Hippocampal formation (tissue), 2 donors: Measurements from ENCODE around the gene MCHR1.
"Not testable (repeated sequence)": the region's sequence is repeated elsewhere in the genome, so short reads cannot be mapped to it uniquely, and the experiment has no call there.

Experiments used
- DNase-seq, 2 donors: peaks; one replicate each; lab custom pipeline; 2025; lab: John Stamatoyannopoulos, UW

Gene MCHR1

DNA sequence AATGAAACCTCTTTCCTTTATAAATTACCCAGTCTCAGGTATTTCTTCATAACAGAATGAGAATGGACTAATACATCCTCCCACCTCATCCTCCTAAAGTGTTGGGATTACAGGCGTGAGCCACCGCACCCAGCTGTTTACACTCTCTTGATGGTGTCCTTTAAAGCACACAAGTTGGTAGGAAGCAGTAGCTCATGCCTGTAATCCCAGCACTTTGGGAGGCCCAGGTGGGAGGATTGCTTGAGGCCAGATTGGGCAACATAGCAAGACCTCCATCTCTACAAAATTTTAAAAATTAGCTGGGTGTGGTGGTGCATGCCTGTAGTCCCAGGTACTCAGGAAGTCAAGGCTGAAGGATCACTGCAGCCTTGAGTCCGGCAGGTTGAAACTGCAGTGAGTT lies 23.3 kb upstream of the MCHR1 start:
- DNase-seq, result not testable (repeated sequence)

DNA sequence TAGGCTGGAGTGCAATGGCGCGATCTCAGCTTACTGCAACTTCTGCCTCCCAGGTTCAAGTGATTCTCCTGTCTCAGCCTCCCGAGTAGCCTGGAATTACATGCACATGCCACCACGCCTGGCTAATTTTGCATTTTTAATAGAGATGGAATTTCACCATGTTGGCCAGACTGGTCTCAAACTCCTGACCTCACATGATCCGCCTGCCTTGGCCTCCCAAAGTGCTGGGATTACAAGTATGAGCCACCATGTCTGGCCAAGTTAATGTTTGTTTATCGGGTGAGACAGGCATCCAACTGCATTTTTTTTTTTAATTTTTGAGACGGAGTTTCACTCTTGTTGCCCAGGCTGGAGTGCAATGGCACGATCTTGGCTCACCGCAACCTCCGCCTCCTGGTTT lies 22.6 kb upstream of the MCHR1 start:
- DNase-seq, result not testable (repeated sequence)

DNA sequence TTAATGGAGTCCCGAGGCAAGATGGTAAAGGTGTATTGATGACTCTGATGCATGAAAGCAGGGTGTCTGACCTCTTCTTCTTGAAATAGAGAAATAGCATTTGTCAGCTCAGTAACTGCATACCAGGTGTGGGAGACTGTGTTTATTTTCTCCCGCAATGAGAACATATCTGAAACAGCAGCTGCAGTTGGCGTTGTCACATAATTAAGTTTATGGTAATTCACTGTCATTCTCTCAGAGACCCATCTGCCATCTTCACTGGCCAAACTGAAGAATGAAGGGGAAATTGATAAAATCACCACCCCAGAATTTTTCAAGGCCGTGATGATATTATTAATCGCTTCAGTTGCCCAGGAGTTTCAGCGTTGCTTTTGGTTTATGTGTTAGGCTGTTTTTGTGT lies 20.1 kb upstream of the MCHR1 start:
- no peak for DNase-seq

GRCh38 chr22:40660730-40661129 lies 18.6 kb upstream of the MCHR1 start:
- DNase-seq, result no peak

DNA sequence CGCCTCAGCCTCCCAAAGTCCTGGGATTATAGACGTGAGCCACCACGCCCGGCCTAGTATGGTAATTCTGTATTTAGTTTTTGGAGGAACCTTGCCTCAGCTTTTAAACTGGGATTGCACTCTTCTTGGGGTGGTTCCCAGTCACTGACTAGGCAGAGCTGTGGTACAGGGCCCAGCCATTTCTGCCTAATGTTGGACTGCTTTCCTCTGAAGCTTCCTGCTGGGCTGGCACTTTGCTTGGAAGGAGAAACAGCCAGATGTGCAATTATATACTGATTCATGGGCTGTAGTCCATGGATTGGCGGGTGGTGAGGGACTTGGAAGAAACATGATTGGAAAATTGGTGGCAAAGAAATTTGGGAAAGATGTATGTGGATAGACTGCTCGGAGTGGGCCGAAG lies 17.6 kb upstream of the MCHR1 start:
- no peak for DNase-seq

DNA sequence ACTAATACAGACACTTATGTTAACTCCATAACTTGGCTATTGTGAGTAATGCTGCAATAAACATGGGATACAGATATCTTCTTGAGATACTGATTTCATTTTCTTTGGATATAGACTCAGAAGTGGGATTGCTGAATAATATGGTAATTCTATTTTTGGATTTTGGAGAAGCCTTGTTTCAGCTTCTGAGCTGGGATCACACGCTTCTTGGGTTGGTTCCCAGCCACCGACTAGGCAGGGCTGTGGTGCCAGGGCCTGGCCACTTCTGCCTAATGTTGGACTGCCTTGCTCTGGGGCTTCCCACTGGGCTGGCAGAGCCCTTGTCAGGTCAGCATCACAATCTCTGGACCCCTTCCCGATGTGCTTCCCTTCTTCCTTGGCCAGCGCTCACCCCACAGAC lies 14.0 kb upstream of the MCHR1 start:
- DNase-seq, result peak in 1 of 2 donors; percentile 28

DNA sequence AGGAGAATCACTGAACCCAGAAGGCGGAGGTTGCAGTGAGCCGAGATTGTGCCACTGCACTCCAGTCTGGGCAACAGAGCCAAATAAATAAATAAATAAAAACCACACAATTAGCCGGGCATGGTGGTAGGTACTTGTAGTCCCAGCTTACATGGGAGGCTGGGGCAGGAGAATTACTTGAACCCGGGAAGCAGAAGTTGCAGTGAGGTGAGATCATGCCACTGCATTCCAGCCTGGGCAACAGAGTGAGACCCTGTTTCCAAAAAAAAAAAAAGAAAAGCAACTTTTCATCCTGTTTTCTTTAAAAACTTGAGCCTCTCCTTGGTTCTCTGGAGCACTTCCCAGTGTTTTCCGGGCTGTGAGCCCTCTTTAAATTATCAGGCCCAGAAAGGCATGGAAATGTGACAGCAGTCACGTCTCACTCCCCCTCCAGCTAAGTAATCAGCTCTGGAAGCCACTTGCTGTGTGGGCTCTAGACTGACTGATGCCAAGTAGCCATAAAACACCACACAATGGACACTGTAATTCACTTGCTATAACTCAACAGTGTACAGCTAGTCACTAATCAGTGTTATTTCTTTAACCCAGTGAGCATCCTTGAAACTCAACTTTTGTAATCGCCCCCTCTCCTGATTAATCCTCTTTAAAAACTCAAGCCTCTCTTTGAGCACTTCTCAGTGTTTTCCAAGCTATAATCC lies 13.0 kb upstream of the MCHR1 start:
- no peak for DNase-seq

DNA sequence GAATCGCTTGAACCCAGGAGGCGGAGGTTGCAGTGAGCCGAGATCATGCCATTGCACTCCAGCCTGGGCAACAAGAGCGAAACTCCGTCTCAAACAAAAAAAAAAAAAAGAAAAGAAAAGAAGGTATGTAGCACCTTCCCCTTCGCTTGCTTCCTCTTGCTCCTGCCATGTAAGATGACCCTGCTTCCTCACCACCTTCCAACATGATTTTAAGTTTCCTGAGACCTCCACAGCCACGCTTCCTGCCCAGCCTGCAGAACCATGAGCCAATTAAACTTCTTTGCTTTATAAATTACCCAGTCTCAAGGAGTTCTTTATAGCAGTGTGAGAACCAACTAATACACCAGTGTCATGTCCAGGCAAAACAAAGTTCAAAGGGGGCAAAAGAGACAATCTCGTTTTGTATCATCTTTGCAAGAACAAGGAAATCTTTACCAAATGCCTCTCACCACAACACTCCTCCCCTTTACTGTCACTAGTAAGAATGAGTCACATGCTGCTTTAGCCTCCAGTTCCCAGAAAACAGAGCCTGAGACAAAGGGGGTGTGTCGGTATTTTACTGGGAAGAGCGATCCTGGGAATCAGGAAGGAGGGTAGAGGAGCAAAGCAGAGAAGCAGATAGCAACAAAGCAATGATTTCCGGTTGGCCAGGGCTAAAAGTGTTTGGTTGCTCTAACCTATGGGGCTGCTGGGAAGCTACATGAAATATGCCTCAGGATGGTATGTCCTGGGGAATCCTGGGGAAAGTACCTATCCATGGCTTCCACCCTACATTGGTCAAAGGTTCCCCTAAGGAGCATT lies 10.5 kb upstream of the MCHR1 start:
- no peak for DNase-seq

DNA sequence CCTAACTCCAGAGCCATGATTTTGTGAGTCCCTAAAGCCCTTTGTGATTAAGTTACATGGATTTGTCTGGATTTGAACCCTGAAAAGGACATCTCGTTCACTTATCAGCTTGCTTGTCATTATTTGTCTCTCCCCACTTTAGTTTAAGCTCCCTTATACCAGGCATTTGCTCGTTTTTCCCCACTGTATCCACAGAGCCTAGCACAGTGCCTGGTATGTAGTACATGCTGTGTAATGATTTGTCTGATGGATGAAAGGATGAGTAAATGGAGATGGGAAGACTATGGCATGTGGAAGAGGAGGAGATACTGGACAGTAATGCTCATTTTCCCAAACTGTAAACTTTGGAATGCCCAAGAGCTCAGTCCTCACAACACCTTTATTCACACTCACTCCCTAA lies 9.2 kb upstream of the MCHR1 start:
- no peak for DNase-seq

GRCh38 chr22:40671369-40671768 lies 7.9 kb upstream of the MCHR1 start:
- DNase-seq, result no peak

GRCh38 chr22:40671796-40672360 lies 7.4 kb upstream of the MCHR1 start:
- DNase-seq, result no peak

DNA sequence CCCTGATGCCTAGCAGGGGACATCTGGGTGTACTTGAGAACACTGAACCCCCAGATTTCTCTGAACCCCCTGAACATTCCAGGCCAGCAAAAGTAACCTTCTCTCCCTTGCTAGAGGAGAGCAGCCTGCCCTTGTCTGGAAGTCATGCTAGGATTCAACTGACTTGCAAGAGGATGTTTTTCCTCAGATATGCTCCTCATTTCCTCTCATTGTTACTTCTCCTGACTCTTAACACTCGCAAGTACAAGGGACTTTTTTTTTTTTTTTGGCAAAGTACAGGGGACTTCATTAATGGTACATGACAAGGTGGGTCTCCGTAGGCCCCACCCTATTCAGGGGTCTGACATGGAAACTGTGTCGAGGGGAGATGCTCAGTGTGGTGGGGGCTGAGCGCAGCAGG lies 6.3 kb upstream of the MCHR1 start:
- no peak for DNase-seq

DNA sequence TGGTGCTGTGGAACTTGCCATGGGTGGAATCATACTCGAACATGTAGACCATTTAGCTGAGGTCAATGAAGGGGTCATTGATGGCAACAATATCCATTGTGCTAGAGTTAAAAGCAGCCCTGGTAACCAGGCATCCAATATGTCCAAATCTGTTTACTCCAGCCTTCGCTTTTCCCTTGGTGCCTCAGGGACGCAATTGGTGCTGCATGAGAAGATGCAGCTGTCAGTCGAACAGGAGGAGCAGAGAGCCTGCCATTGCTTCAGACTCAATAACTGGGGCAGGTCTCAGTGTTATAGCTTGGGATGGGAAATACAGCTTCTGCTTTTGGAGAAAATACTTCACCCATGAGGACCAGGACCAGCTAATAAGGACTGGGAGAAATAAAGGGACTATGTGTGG lies 5.0 kb upstream of the MCHR1 start:
- no peak for DNase-seq

DNA sequence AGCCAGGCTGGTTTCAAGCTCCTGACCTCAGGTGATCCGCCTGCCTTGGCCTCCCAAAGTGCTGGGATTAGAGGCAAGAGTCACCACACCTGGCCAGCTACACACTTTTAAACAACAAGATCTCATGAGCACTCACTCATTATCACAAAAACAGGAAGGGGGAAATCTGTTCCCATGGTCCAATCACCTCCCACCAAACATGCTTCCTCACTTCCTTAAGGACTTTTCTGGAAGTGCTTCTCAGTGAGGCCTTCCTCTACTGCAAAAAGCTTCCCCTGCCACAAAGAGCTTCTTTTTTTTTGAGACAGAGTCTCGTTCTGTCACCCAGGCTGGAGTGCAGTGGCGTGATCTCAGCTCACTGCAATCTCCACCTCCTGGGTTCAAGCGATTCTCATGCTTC lies 3.1 kb upstream of the MCHR1 start:
- DNase-seq, result not testable (repeated sequence)

GRCh38 chr22:40676644-40677043 lies 2.6 kb upstream of the MCHR1 start:
- DNase-seq, result no peak

DNA sequence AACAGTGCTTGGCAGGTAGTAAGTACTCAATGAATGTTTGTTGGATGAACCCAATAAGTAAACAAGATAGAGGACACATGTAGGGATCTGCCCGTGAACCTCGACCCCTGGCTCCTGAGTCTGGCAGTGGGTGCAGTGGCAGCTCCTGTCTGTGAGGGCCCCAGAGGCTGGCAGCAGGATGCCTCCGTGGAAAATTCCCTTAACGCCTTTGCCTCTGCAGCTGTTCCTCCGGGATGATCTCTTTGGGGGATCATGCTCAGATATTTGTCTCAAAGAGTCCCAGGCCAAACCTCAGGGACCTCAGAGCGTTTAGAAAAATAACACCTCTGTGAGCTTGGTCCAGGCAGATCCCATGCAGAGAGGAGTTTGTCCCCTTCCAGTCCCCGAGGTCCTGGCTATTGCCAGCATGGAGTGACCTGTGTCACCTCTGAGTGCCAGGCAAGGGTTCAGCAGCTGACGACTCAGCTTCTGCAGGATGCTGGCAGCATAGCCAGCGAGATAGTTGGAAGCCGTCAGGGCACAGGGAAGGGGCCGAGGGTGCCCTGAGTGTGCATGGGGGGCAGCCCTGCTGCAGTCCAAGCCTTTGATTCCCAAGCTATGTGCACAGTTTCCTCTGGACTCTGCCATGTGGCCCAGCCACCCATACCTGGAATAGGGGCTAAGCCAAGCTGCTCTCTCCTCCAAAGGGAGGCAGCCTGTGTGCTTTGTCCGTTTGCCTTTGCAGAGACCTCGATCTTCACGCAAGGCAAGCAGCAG lies 613 bp upstream of the MCHR1 start:
- no peak for DNase-seq

DNA sequence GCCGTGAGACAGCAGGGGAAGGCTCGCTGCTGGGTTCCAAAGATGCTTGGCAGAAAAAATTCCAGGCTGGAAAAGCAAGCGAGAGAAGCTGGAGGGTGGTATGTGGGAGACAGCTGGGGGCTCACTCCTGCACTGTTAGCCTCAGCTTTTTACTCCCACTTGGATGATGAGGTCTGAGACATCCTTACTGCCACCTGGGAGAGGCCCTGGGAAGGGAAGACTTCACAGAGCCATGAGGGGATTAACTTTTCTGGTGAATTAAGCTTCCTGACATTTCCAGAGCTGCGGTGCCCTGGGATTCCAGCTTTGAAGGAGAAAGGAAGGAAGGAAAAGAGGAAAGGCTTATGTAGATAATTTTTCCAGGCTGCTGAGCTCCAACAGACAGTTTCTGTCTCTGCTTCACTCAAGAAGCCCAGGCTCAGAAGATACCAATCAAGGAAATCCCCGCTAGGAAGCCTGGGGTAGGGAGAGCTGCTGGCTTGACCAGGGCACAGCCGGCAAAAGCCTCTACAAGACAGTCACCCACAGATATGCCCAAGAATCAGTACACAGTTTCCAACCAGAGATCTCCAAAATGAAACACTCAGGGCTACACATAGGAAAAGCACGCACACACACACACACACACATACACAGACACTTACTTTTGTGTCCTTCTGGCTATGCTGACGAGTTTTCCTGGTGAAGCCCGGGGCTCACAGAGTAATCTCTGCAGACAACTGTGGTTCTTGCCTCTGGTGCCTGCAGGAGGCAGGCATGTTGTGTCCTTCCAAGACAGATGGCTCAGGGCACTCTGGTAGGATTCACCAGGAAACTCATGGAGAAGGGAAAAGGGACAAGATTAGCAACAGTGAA lies 907 bp downstream of the MCHR1 start:
- no peak for DNase-seq

- DNase-seq, result no peak
Measured at GRCh38 chr22:40680819-40681183, 1.5 kb downstream of the MCHR1 start.

DNA sequence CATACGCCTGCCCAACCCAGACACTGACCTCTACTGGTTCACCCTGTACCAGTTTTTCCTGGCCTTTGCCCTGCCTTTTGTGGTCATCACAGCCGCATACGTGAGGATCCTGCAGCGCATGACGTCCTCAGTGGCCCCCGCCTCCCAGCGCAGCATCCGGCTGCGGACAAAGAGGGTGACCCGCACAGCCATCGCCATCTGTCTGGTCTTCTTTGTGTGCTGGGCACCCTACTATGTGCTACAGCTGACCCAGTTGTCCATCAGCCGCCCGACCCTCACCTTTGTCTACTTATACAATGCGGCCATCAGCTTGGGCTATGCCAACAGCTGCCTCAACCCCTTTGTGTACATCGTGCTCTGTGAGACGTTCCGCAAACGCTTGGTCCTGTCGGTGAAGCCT lies 2.2 kb downstream of the MCHR1 start:
- no peak for DNase-seq

DNA sequence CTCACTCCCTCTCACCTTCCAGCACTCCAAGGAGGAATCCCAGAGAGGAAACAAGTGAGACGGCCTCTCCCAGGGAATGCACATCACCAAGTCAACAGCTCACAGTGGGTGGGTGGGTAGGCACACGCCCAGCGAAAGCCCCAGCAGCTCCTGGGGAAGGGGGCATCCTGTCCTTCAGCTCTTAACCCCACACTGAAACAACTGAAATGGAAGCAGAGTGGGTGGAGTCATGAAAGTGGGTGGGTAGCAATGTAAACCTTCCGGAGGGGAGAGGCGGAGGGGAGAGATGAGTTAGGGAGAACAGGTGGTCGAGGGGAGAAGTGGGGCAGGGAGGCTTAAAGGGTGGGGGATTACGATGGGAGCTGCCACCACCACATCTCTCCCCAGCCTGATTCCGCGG lies 5.4 kb downstream of the MCHR1 start:
- DNase-seq, result no peak

DNA sequence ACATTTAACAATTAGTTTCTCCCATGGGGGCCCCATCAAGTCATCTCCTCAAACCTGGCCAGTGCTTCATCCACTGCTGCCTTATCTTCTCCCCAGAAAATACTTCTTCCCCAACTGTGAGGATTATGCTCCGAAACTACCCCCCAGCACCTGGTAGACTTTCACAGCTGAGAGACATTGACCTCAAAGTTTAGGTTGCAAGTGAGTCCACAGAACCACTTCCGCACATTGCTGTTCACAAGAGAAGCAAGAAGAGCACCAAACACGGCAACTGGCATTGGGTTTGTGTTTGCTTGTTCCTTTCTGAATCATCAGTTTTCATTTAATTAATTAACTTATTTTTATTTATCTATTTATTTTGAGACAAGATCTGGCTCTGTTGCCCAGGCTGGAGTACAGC lies 6.1 kb downstream of the MCHR1 start:
- DNase-seq, result no peak

GRCh38 chr22:40687706-40688105 lies 8.4 kb downstream of the MCHR1 start:
- DNase-seq, result no peak
